NCI-H774 (cell line): Measurements from ENCODE around the gene CACNA2D3.

Source experiments
- DNase-seq: peaks from one replicate; lab custom pipeline; 2025; lab: John Stamatoyannopoulos, UW

The CACNA2D3 gene

DNA sequence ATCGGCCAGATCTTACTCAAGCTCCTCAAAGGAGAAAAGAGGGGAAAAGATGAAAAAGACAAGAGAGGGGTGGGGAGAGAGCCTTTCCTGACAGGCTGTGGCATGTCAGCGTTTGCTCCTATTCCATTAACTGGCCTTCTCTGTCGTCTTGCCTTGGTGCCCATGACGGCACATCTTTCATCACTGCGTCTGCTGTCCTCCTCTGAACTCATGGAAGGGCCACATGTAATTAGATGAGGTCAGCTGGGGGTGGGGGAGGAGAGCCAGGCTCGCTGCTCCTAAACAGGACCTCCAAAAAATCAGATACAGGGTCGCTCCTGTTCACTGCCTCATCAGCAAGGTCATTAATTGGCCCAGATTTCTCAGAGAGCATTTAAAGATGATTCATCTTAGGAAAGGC is 755.8 kb downstream of the CACNA2D3 start:
- no peak for DNase-seq

GRCh38 chr3:54882129-54882833 is 759.9 kb downstream of the CACNA2D3 start:
- no peak for DNase-seq

DNA sequence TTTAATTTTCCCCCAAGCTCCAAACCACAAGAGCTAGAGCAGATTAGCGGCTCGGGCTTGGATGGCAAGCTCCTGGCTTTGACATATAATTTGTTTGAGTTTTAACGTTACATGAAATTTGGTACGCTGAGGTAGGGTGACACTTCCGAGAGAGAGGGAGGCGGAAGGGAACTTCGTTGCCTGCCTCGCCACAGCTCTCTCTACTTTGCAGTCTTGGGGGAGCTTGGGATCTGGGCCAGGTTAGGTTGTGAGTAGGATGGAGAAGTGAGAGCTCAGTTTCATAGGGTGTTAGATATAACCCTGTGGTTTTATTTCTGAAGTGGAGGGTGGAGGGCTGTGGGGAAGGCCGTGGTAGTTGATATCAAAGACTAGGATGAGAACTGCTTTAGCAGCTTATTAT is 765.8 kb downstream of the CACNA2D3 start:
- no peak for DNase-seq

GRCh38 chr3:54888873-54889272 is 766.5 kb downstream of the CACNA2D3 start:
- no peak for DNase-seq

GRCh38 chr3:54889731-54890130 is 767.4 kb downstream of the CACNA2D3 start:
- DNase-seq, result no peak

DNA sequence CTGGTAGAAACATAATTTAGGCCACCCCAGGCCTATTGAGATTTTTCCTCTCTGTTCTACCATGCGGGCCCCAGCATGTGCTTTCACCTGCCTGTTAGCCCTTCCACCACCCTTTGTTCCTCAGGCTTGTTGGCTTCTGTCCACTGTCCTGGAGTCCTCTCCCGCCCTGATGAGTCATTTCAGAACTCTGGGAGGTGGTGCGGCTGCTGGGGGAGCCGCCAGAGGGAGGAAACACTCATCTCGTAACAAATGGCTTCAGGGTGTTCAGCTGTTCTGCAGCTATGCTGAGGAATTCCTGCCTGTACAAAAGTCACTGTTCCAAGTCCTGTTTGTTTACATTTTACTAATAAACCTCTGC is 769.2 kb downstream of the CACNA2D3 start:
- peak; percentile 41 for DNase-seq

DNA sequence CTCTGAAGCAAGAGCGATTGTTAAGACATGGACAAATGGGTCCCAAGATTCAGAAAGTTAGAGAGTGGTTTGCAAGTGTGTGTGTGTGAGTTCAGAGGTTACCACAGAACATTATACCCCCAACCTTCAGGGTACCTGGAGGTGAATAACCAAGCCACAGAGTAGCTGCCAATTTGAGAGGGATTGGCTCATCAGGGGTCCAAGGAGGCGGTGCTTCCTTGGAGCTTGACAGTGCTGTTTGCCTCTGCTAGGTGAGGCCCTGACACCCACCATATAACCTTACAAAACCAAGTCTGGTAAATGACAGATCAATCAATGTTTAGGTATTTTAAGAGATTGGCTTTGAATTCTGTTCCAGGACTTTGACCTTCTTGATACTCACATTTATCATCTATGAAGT is 769.8 kb downstream of the CACNA2D3 start:
- DNase-seq, result no peak

- no peak for DNase-seq
Observed at GRCh38 chr3:54895613-54896012, 773.3 kb downstream of the CACNA2D3 start.

DNA sequence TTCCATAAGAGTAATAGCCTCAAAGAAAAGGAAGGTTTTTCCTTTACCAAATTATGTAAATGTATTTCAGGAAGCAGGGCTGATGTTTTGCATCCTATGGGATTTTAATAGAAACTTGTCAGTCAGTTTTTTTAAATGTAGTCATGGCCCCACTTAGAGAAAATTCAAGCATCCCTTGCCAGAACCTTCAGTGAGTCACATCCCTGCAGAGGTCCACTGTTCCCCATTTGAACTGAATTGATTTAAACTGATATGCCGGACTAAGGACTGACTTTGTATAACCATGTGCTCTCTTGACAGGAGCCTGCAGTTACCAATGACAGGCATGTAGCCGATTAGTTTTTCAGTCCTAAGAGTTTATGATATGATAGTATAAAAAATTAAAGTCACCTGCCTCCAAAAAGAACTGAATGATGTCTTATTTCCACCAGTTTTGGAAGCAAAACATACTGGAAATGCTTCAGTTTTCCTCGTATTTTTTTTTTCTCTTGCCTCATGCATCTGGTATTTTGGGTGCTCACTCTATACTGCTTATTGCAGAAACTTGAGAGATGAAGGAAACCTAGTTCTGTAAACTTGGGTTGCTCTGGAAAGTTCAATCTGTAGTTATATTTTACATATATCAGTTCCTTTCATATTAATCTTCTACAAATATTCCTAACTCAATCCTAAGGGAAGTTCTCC is 774.8 kb downstream of the CACNA2D3 start:
- no peak for DNase-seq

DNA sequence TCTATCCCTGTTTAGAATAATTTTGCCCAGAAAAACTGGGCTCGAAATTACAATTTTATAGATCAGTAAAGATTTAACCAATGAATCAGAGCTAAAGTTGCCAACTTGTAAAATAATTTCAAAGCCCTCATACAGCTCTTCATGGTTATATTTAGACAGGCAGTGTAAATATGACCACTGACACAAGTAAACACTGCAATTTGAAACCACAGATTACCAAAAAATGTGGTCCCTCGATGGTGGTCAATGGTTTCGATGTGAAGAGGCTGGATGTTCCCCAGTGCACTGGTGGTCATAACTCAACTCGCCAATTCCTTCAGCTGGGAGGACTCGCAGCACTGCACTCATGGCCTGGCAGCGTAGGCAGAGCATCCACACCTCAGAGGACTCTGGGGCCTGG is 776.9 kb downstream of the CACNA2D3 start:
- no peak for DNase-seq

- no peak for DNase-seq
Observed at GRCh38 chr3:54900838-54901591, 778.7 kb downstream of the CACNA2D3 start.

GRCh38 chr3:54901906-54902685 is 779.7 kb downstream of the CACNA2D3 start:
- no peak for DNase-seq

DNA sequence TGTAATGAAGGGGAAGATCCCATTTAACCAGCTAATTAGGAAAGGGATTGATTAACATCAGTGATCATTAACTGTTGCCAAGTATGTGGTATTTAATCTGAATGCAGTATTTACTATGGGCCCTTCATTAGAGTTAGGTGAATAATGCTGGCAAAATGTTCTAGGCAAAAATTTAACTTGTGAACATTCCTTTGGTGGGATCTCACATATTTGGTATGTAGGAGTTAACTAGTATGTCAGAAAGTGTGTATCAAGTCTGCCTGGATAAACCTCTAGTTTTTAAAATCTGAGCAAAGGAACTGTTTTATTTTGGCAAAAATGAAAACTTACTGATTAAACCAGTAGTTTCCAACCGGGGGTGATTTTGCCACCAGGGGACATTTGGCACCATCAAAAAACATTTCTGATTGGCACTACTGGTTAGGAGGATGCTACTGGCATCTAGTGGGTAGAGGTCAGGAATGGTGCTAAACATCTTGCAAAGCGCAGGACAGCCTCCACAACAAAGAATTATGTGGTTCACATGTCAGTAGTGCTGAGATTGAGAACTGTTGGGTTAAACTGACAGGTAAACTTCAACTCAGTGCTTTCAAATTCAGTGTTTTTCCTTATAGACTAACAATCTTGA is 783.0 kb downstream of the CACNA2D3 start:
- no peak for DNase-seq

GRCh38 chr3:54905920-54906319 is 783.6 kb downstream of the CACNA2D3 start:
- DNase-seq, result no peak

DNA sequence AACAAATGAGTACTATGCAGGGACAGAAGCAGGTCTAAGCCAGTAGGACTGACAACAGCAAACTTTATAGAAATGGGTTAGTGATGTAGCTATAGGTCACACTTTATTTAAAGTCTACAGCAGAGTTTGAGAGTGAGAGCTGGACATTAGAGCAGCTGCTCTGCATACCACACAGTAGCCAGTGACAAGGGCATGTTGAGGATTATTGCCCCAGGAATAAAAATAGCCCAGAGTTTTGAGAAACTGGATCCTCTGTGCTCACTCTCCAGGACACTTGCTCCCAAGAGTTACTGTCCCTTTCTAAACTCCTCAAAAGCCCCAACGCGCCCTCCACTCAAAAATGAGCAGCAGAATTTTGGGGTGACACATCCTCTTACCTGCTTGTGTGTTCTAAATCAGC is 784.4 kb downstream of the CACNA2D3 start:
- DNase-seq, result no peak

DNA sequence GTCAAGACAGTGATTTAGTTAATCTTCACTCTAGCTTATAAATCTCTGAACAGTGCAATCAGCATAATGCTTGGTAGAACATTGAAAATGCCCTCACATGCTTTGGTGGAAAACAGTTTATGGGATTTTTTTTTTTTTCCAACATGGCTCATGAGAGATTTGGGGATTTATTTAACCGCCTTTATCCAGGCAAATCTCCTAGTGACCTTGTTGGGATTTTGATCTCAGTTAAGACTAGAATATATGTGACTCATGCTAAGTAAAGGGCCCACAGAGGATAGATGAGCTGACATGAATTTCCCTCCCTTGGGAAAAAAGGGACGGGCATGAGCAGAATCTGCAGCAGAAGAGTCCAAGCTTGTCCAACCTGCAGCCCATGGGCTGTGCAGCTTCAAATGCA is 786.8 kb downstream of the CACNA2D3 start:
- no peak for DNase-seq

- no peak for DNase-seq
Observed at GRCh38 chr3:54914180-54914579, 791.8 kb downstream of the CACNA2D3 start.

- DNase-seq, result no peak
Observed at GRCh38 chr3:54915181-54915580, 792.8 kb downstream of the CACNA2D3 start.

- no peak for DNase-seq
Observed at GRCh38 chr3:54915976-54916375, 793.6 kb downstream of the CACNA2D3 start.

DNA sequence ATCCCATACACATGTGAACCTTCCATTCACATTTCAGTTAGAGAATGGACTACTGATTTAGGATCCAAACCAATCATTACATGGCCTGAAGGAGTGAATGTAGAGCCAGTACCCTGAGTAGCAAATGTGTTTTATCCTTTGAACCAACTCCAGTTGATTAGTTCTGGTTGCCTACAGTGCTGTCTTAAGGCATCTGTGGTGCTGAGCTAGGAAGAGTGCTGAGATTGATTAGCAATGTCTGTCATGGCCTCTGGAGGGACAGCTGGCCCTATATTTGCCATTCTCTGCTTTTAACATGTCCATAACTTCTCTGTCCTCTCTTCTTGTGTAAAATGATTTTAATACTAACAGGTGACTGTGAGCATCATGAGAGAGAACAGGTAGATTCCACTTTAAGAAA is 794.4 kb downstream of the CACNA2D3 start:
- DNase-seq, result no peak

- DNase-seq, result no peak
Observed at GRCh38 chr3:54917174-54917573, 794.8 kb downstream of the CACNA2D3 start.

- DNase-seq, result no peak
Observed at GRCh38 chr3:54917862-54918261, 795.5 kb downstream of the CACNA2D3 start.
